Measurements from ENCODE around the gene SF3B6. TPM values are rescaled to one million over a fixed set of nuclear protein-coding genes. Genes with fewer than 3 reads are reported as not detected.

SF3B6 gene
- total RNA-seq, 4 donors from 2014 or later: 86.9 to 121 (median 113) TPM

DNA sequence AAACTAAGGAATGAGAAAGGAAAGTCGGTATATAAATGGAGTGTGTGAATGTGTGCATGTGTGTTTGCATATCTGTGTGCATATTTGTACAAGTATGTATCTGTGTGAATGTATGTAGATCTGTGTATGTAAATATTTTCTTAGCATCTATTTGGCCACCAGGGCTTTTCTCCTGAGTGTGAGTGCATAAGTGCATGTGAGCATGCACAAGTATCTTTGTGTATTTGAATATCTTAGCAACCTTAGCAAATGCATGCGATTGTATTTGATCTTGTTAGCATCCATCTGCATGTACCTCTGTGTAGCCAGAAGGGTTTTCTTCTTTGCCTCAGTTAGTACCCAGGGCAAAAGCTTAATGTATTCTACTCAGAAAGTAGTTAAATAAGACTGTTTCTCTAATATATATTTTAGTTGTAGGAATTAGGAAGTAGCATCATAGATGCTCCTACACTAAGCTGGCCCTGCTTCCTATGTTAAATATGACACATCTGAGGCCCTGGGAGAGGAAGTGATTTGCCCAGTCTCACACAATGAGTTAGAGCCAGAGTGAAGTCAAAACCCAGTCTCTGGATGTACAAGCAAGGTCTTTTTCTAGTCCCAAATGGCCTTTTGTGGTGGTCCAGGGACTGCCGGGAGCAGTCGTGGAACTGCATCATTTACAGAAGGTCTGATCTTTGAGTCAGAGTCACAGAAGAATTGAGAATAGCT lies 17.4 kb downstream of the SF3B6 start:
- Histone ChIP-seq H3K4me3 (no peak overlapping the region), H3K9me3 (no peaks in the 10 kb centered on the region), H3K27me3 (no peaks in the 10 kb centered on the region), H3K27ac (replicated peaks in 1 of 4) (no peak overlapping the region), H3K36me3 (no peaks in the 10 kb centered on the region), H3K4me1 (no peaks in the 10 kb centered on the region)
- TF ChIP-seq POLR2A (IDR thresholded peaks at IDR 0.05; ENCODE audit: low read depth): no peak
- no peak for TF ChIP-seq EP300 (IDR thresholded peaks at IDR 0.05)
- TF ChIP-seq, protein P1, sequence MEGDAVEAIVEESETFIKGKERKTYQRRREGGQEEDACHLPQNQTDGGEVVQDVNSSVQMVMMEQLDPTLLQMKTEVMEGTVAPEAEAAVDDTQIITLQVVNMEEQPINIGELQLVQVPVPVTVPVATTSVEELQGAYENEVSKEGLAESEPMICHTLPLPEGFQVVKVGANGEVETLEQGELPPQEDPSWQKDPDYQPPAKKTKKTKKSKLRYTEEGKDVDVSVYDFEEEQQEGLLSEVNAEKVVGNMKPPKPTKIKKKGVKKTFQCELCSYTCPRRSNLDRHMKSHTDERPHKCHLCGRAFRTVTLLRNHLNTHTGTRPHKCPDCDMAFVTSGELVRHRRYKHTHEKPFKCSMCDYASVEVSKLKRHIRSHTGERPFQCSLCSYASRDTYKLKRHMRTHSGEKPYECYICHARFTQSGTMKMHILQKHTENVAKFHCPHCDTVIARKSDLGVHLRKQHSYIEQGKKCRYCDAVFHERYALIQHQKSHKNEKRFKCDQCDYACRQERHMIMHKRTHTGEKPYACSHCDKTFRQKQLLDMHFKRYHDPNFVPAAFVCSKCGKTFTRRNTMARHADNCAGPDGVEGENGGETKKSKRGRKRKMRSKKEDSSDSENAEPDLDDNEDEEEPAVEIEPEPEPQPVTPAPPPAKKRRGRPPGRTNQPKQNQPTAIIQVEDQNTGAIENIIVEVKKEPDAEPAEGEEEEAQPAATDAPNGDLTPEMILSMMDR (IDR thresholded peaks at IDR 0.05): no peak
- TF ChIP-seq POLR2AphosphoS5 (IDR thresholded peaks at IDR 0.05): no peak
- intact Hi-C loops (cut with DNase I): no loop called here
- WGBS: 92% methylated on average over 4 of the region's 4 CpGs
- DNase-seq (ENCODE audit: extremely low spot score): no peak

DNA sequence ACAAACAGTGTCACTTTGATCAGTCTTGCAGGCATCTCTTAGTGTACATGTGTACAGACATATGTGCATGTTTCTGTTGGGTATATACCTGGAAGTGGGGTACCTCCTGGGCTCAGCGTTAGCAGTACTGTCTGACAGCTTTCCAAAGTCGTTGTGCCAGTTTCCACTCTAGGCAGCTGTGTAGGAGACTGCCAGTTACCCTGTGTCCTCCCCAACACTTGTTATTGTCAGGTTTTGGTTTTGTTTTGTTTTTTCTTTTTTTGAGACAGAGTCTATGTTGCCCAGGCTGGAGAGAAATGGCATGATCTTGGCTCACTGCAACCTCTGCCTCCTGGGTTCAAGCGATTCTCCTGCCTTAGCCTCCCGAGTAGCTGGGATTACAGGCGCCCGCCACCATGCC lies 20.4 kb downstream of the SF3B6 start:
- Histone ChIP-seq H3K27me3 (no peaks in the 10 kb centered on the region), H3K27ac (replicated peaks in 1 of 4) (no peak overlapping the region), H3K4me3 (no peak overlapping the region), H3K9me3 (no peaks in the 10 kb centered on the region), H3K4me1 (peaks cover 0 to 1% (median 0%) of the 10 kb centered on the region in 4 donors), H3K36me3 (no peaks in the 10 kb centered on the region)
- 98% methylated on average over 6 of the region's 6 CpGs for WGBS
- intact Hi-C loops (cut with DNase I): no loop called here
- DNase-seq (ENCODE audit: extremely low spot score): no peak
- TF ChIP-seq EP300 (IDR thresholded peaks at IDR 0.05): no peak
- no peak for TF ChIP-seq POLR2A (IDR thresholded peaks at IDR 0.05; ENCODE audit: low read depth)
- TF ChIP-seq, protein P1 (IDR thresholded peaks at IDR 0.05): no peak
- TF ChIP-seq POLR2AphosphoS5 (IDR thresholded peaks at IDR 0.05): no peak

DNA sequence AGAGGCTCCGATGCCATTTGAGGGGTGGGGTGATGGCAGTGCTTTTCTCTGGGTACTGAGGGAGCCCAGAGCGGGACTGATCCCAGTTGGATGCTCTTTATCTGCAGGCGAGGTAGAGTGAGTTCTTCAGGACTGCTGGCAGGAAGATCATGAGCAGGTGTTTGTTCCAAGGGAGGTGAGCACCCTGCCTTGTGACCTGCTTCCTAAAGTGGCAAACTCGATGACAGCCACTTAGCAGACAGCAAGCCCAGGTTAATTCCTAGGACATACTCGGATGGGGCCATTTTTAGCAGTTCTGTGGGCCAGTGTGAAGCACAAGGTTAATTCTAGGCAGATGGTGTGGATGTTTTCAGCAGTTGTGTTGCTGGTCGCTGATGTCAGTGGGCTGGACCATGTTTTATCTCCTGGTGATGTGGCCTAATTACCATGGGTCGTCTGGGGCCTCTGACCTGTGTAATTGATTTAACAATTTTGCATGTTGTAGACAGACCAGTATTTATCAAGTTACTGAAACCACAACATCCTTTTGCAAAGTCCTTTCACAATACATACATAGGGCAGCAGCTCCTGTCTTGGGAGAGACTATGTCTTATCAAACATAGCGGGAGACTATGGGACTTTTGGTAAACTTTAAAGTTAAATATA lies 21.6 kb downstream of the SF3B6 start:
- H3K4me1 ChIP-seq: peaks cover under 1 to 13% (median 10%) of the 10 kb centered on the region in 4 donors
- H3K36me3 ChIP-seq: no peaks in the 10 kb centered on the region
- intact Hi-C loops (cut with DNase I): no loop called here
- no peaks in the 10 kb centered on the region for H3K9me3 ChIP-seq
- WGBS: 79% methylated on average over 6 of the region's 8 CpGs
- no peak overlapping the region for H3K27ac ChIP-seq (replicated peaks in 1 of 4)
- no peaks in the 10 kb centered on the region for H3K27me3 ChIP-seq
- TF ChIP-seq POLR2AphosphoS5 (IDR thresholded peaks at IDR 0.05) (no peak), EP300 (IDR thresholded peaks at IDR 0.05) (no peak), POLR2A (IDR thresholded peaks at IDR 0.05; ENCODE audit: low read depth) (no peak)
- TF ChIP-seq, protein P1 (IDR thresholded peaks at IDR 0.05): no peak
- H3K4me3 ChIP-seq: no peak overlapping the region
- DNase-seq (ENCODE audit: extremely low spot score): no peak

DNA sequence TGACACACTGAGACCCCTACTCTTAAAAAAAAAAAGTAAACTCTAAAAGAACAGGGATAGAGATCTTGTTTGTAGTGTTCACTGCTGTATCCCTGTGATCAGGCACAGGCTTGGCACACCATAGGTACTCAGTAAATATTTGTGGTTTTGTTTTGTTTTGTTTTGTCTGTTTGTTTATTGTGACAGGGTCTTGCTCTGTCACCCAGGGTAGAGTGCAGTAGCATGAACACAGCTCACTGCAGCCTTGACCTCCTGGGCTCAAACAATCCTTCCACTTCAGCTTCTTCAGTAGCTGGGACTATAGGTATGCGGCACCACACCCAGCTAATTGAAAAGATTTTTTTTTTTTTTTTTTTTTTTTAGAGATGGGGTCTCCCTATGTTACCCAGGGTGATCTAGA lies 23.2 kb downstream of the SF3B6 start:
- H3K36me3 ChIP-seq: no peaks in the 10 kb centered on the region
- WGBS: 94% methylated on average over 1 of the region's 1 CpG
- no peaks in the 10 kb centered on the region for H3K9me3 ChIP-seq
- H3K27me3 ChIP-seq: no peaks in the 10 kb centered on the region
- no peak overlapping the region for H3K4me3 ChIP-seq
- H3K27ac ChIP-seq (replicated peaks in 1 of 4): no peak overlapping the region
- DNase-seq (ENCODE audit: extremely low spot score): no peak
- intact Hi-C loops (cut with DNase I): no loop called here
- H3K4me1 ChIP-seq: peaks cover 6 to 24% (median 21%) of the 10 kb centered on the region in 4 donors
- TF ChIP-seq POLR2A (IDR thresholded peaks at IDR 0.05; ENCODE audit: low read depth) (no peak), POLR2AphosphoS5 (IDR thresholded peaks at IDR 0.05) (no peak), EP300 (IDR thresholded peaks at IDR 0.05) (no peak)
- TF ChIP-seq, protein P1 (IDR thresholded peaks at IDR 0.05): no peak
